ENCODE results near the gene TJP3.
"Not testable (repeated sequence)": the region's sequence is repeated elsewhere in the genome, so short reads cannot be mapped to it uniquely, and the experiment has no call there.

TJP3 gene

DNA sequence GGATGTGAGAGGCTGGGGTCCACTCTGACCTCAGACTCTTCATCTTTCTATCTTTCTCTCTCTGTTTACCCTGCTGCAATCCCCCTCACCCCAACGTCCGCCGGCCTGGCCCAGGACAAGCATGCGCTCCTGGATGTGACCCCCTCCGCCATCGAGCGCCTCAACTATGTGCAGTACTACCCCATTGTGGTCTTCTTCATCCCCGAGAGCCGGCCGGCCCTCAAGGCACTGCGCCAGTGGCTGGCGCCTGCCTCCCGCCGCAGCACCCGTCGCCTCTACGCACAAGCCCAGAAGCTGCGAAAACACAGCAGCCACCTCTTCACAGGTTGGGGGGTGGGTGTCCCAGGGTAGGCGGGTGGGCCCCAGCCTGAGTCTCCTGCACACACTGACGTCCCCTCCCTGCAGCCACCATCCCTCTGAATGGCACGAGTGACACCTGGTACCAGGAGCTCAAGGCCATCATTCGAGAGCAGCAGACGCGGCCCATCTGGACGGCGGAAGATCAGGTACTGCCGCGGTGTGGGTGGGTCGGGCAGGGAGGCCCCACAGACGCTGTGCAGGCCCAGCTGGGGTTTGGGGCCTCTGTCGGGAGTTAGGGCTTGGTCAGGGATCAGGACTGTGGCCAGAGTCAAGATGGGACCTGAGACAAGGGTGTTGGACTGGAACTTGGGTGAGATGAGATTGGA lies 38.3 kb downstream of the TJP3 start:
- DNase-seq: no peak

DNA sequence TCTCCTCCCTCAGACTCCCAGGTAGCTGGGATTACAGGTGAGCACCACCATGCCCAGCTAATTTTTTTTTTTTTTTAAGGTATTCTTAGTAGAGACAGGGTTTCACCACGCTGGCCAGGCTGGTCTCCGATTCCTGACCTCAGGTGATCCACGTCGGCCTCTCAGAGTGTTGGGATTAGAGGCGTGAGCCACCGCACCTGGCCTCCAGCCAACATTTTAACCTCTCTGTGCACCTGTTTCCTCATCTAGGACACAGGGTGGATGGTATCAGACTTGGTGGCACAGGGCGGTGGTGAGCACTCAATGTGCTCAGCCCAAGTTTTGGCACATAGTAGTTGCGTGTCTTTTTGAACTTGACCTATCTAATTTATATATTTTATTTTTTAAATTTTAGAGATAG lies 40.8 kb downstream of the TJP3 start:
- no peak for DNase-seq

DNA sequence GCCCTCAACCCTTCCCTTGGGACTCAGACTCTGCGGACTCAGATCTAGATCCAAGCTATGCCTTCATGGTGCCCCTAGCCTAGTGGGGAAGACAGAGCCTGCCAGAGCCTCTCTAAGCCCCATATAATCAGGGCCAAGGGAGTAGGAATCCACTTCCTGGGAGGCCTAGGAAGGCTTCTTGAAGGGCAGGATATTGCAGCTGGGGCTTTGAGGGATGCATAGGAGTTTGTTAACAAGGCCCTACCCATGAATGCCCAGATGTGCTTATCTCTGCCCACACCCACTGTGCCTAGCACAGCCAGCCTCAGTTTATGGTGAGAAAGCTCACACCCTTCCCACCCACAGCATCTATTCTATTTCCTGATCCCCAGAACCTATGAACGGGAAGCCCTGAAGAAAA lies 42.0 kb downstream of the TJP3 start:
- no peak for DNase-seq

DNA sequence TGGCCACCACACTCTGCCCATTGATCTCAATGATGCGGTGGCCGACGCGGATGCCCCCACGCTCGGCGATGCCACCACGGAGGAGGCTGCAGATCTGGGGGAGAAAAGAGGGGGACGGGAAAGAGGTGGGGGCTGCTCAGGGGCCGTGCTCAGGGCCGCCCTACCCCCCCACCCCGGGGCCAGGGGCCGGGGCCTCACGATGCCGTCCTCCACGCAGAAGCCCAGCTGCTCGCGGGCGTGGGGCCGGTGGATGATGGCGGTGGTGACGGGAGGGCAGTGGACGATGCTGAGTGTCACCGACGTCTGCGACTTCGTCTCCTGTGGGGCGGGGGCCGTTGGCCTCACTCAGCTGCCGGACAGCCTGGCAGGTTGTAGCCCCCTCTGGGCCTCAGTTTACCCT lies 43.1 kb downstream of the TJP3 start:
- no peak for DNase-seq

DNA sequence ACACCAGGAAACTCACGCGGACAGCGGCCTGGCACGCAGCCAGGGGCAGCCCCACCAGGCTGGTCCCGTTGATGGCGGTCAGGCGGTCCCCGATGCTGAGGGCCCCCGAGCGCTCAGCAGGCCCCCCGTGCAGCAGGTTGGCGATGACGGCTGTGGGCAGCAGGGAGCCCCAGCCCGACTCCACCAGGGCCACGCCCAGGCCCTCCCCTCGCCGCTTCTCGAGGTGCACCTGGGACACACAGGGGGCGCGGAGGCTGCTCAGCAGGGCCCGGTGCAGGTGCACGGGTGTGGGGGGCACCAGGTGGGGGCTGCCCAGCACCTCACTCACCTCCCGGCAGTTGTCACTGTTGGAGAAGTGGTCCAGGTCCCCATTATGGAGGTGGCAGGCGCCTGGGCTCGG lies 44.3 kb downstream of the TJP3 start:
- DNase-seq: no peak

DNA sequence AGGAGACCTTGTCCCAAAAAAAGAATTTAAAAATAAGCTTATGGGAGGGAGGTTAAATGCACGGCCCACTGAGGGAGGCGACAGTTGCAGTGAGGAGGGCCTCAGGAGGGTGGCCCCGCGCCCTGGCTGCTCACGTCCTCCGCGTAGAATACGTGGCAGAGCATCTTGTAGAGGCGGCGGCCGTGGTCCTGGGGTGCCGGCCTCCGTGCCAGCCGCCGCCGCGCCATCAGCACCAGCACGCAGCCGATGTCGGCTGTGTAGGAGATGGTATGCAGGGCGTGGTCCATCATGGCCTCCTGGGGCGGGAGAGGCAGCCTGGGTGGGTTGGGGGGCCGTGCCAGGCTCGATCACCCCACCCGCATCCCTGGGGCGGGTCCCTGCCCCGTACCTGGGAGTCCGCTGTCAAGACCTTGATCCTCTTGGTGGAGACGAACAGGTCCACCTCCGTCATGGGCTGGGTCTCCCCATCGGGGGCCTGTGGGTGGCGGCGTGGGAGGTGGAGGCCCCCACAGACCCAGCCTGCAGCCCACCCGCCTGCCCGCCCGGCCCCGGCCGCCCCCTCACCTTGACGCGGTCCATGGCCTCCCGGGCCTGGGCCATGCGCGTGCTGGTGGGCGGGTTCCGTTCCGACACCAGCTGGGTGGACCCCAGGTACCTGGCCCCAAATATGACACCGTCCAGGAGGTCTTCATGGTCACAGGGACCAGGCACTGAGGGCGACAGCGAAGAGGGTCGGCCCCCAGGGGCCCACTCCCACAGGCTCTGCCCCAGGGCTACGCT lies 45.6 kb downstream of the TJP3 start:
- no peak for DNase-seq

GRCh38 chr19:3757705-3758104 lies 49.5 kb downstream of the TJP3 start:
- DNase-seq: not testable (repeated sequence)

GRCh38 chr19:3758297-3758696 lies 50.1 kb downstream of the TJP3 start:
- DNase-seq: not testable (repeated sequence)

DNA sequence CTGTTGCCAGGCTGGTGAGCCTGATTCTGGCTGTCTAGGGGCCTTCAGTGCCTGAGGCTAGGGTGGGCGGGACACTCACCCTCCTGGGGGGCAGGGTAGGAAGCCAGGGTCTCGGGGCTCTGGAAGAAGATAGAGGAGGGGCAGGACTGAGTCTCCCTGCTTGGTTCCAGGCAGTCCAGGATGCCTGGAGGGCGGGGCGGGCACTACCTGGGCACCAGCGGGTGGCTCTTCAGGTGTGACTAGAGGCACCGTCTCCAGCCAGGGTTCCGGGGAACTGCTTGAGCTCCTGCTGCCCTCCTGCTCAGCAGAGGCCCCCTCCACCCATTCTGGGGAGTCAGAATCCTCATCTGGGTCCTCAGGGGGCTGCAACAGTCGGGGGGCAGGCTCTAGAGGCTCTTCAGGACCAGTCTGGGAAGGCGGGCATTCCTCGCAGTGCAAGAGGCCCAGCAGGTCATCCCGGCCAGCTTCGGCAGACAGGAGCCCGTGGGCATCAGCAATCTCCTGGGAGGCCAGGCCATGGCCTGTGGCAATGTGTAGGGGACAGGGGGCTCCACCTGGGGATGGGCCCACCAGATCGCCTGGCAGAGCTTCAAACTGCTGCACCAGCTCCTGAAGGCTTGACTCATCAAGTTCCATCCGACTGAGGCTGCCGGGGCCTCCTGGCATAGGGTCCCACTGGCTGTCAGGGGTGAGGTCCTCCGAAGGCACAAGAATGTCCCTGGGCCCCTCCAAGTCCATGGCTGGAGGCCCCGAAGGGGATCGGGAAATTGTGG lies 51.5 kb downstream of the TJP3 start:
- no peak for DNase-seq

DNA sequence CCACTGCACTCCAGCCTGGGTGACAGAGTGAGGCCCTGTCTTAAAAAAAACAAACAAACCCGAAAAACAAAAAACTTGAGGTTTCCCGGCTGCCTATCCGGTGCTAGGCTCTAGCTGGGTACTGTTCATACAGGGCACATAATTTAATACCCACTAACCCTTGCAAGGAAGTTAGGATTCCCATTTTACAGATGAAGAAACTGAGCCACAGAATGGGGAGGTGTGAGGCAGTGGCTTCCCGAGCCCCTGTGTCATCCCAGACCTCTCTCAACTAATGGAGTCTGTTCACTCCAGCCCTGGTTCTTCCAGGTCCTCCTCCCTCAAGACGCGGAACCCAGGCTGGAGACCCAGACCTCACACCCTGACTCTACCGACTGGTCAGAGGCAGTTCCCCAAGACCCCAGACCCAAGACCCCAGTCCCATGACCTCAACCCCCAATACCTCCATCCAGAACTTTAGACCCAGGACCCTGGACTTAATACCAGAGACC lies 52.7 kb downstream of the TJP3 start:
- no peak for DNase-seq

DNA sequence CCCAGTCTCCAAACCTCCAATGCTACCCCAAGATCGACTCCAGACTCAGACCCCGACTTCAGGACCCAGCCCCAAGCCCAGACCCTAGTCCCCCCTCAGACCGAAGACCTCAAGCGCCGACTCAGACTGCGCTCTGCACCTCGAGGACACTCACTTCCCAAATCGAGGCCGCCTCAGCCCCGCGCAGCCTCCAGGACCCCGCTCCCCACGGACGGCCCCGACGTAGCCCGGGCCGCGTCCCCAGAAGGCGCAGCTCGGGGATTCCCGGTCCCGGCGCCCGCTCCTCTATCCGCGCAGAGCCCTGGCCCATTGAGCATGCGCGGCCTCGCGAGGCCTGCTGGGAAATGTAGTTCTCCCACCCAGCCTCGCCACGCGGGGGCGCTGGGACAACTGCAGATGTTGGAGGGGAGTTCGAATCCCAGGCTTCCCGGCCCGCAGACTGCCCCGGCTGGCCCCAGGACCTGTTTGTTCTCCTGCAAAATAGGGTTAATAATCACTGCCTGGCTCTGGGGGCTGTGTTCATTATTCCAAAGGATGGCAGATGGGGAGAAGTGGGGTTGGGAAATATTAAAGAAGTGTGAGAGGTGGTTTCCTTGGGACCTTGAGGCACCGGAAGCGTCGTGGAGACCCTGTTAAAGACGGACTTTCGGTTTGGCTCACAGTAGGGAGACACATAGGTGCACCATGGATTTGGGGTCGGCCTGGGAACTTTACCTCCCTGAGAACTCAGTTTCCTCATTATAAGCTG lies 53.4 kb downstream of the TJP3 start, which contains the start of gene APBA3:
APBA3 (minus strand) TSS at position 311 of the 748 bp plus-strand sequence. CDS start 1,428 bp downstream, outside the sequence.
- peak; percentile 64 to 66 for DNase-seq

- DNase-seq: no peak
Measured at GRCh38 chr19:3762130-3762473, 53.9 kb downstream of the TJP3 start.

DNA sequence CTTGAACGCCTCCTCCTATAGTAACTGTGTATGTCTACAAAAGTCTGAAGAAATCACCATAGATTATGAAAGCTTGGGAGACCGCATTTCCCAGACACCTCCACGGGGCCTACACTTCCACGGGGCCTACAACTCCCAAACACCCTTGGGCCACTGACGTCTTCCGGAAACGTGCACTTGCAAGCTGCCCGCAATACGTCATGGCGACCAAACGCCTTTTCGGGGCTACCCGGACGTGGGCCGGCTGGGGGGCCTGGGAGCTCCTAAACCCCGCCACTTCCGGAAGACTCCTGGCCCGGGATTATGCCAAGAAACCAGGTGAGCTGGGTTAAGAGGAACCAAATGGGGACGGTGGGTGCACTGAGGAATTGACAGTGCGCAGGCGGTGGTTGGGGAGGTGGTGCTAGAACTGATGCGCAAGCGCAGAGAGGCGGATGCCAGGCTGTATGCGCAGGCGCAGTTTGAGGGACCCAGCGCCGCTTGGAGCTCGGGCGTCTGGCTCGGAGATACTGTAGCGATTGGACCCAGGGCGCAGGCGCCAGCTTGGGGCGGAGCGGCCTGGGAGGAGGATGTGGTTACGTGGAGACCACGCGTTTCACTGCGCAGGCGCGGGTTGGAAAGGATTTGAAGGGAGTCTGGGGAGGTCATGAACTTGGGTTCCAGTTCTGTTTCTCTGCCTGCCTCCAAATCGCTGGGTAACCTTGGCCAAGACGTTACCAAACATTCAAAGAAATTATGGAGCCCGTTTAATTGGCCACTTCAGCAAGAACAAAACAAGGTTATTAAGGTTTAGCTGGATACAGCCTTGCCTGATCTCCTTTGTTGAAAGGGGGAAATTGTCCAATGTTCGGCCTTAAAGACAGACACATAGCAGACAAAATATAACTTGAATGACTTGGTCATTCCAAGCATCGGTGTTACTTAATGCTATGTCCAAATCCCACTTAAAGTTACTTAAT lies 54.6 kb downstream of the TJP3 start, which contains the start of gene MRPL54:
MRPL54 (plus strand) TSS at position 182 of the 959 bp plus-strand sequence; CDS start at position 201, 19 bp downstream.
- DNase-seq: peak; percentile 98 to 99

GRCh38 chr19:3765121-3765520 lies 56.9 kb downstream of the TJP3 start:
- DNase-seq: no peak

- not testable (repeated sequence) for DNase-seq
Measured at GRCh38 chr19:3765757-3766156, 57.6 kb downstream of the TJP3 start.

DNA sequence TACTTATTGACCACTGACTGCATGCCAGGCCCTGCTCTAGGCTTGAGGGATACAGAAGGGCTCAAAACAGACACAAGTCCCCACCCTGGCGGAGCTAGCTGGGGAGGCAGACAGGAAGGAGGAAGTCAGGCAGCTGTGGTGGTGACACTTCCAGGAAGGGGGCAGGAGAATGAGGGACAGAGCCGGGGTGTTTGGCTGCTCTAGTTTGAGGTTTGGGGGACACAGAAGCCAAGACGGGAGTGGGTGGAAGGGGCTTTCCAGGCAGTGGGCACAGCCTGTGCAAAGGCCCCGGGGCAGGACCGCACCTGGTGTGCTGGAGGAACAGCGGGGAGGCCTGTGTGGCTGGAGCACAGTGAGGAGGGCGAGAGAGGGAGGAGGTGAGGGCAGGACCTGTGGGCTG lies 58.3 kb downstream of the TJP3 start:
- DNase-seq: no peak

DNA sequence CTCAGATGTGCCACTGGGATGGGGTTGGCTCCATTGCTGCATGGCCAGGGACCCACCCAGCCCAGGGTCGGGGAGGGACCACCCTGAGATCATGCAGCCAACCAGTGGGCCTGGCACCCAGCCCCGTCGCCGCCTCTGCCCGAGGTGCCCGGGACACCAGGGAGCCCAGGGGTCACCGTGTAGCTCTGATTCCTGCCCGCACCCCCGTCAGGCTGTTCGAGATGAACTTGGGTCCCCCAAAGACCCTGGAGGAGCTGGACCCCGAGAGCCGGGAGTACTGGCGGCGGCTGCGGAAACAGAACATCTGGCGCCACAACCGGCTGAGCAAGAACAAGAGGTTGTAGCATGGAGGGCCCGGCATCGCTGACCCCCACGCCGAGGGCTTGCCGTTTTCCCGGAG lies 58.9 kb downstream of the TJP3 start:
- DNase-seq: no peak

- DNase-seq: no peak
Measured at GRCh38 chr19:3768015-3768747, 60.0 kb downstream of the TJP3 start.

- DNase-seq: no peak
Measured at GRCh38 chr19:3768748-3769099, 60.5 kb downstream of the TJP3 start.

- DNase-seq: no peak
Measured at GRCh38 chr19:3769494-3769893, 61.3 kb downstream of the TJP3 start.

Measured in AML-193 (cell line).